ENCODE measurements around the gene YY1AP1.

DNA sequence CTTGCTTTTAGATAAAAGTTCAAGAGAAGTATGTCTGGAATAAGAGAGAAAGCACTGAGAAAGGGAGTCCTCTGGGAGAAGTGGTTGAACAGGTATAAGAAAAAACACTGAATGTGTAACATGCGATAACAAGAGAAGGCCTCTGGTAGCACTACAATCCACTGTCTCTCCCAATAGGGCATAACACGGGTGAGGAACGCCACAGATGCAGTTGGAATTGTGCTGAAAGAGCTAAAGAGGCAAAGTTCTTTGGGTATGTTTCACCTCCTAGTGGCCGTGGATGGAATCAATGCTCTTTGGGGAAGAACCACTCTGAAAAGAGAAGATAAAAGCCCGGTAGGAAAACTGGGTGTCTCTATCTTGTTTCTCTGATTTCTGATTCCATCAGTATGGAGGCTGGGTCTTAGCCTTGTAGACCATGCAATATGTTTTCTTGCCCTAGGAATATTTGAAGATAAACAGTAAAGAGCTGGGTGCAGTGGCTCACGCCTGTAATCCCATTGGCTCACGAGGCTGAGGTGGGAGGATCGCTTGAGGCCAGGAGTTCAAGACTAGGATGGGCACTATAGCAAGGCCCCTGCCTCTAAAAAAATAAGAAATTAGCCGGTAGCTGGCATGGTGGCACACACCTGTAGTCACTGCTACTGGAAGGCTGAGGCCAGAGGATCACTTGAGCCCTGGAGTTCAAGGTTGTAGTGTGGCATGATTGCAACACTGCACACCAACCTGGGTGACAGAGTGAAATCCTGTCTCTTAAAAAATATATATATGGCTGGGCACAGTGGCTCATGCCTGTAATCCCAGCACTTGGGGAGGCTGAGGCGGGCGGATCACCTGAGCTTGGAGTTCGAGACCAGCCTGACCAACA lies 40.7 kb upstream of the YY1AP1 start:
- TF ChIP-seq, protein P1, sequence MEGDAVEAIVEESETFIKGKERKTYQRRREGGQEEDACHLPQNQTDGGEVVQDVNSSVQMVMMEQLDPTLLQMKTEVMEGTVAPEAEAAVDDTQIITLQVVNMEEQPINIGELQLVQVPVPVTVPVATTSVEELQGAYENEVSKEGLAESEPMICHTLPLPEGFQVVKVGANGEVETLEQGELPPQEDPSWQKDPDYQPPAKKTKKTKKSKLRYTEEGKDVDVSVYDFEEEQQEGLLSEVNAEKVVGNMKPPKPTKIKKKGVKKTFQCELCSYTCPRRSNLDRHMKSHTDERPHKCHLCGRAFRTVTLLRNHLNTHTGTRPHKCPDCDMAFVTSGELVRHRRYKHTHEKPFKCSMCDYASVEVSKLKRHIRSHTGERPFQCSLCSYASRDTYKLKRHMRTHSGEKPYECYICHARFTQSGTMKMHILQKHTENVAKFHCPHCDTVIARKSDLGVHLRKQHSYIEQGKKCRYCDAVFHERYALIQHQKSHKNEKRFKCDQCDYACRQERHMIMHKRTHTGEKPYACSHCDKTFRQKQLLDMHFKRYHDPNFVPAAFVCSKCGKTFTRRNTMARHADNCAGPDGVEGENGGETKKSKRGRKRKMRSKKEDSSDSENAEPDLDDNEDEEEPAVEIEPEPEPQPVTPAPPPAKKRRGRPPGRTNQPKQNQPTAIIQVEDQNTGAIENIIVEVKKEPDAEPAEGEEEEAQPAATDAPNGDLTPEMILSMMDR (IDR thresholded peaks at IDR 0.05) = peak; percentile 17 to 58 (median 38)
- no peak for TF ChIP-seq POLR2A (IDR thresholded peaks at IDR 0.05)
